PFSK-1 (cell line): Measurements from ENCODE around the gene NME7.

Experiments used
- POLR2AphosphoS5 ChIP-seq: IDR thresholded peaks from 2 replicates; pipeline ENCODE4 v1.6.1; 2012; ENCODE audit warnings: low read depth, mild to moderate bottlenecking, control low read depth, low read length, moderate library complexity
- SIN3A ChIP-seq: IDR thresholded peaks from 2 replicates; pipeline ENCODE4 v1.6.1; 2012; ENCODE audit warnings: mild to moderate bottlenecking, low read length, moderate library complexity, borderline replicate concordance; ENCODE audit not compliant: insufficient read depth

DNA sequence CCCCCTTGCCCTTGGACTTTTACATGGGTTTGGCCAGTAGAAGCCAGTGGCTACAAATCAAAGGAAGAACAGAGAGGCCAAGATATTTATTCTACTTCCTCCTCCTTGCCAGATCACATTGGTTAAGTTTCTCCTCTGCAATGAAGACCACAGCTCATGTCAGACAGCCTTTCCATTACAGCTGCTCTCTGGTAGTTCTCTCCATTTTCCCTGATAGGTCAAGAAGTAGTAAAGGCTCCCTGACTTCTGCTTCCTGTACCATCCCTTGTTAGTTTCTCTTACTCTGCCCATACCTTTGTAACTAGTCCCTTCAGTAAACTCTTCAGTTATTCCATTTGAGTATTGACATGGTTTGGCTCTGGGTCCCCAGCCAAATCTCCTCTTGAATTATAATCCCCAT, 27.8 kb downstream of the NME7 start:
- TF ChIP-seq SIN3A (no peak), POLR2AphosphoS5 (no peak)
